Tibial artery (tissue), 4 donors: Measurements from ENCODE around the gene TRMT2A.

ENCODE experiments used
- DNase-seq, 2 donors: peaks; one replicate each; pipeline ENCODE4 v3.0.0-alpha.2; 2019
- H3K27ac ChIP-seq, 2 donors: fragments of 200-600 bp; sonication (generic) in 1 of 2; 1 replicate in 1 of 2; 2 replicates in 1 of 2; pipeline ENCODE4 v1.5.1; 2018 to 2019; ENCODE audit warnings: mild to moderate bottlenecking in 1 of 2
- H3K27me3 ChIP-seq, 2 donors: fragments of 200-600 bp; sonication (generic) in 1 of 2; one replicate each; pipeline versions ENCODE4 v1.5.1 to v1.6.0; 2016 to 2019
- H3K36me3 ChIP-seq, 3 donors: fragments of 200-600 bp; sonication (generic) in 2 of 3; one replicate each; pipeline ENCODE4 v1.5.1; 2016 to 2019; ENCODE audit warnings: mild to moderate bottlenecking in 2 of 3
- H3K4me1 ChIP-seq, 4 donors: fragments of 200-600 bp; sonication (generic) in 2 of 4; 1 replicate in 3 of 4; 2 replicates in 1 of 4; pipeline ENCODE4 v1.5.1; 2016 to 2019
- H3K4me3 ChIP-seq, 2 donors: fragments of 200-600 bp; sonication (generic) in 1 of 2; 1 replicate in 1 of 2; 2 replicates in 1 of 2; pipeline ENCODE4 v1.5.1; 2018 to 2019; ENCODE audit warnings: mild to moderate bottlenecking in 2 of 2
- H3K9me3 ChIP-seq, 3 donors: fragments of 200-600 bp; sonication (generic) in 1 of 3; one replicate each; pipeline ENCODE4 v1.5.1; 2016 to 2019
- CTCF ChIP-seq, 2 experiments: fragments of 200-600 bp in 1 of 2; fragments of 450-650 bp in 1 of 2; IDR thresholded peaks; one replicate each; pipeline ENCODE4 v1.5.1; 2017 to 2019; ENCODE audit warnings: antibody characterized with exemption in 2 of 2, mild to moderate bottlenecking in 1 of 2, moderate library complexity in 1 of 2
- intact Hi-C: fragments of 100-400 bp; cut with DNase I; formaldehyde crosslinking; loops from one replicate; pipeline ENCODE4 v1.15.0; 2023; ENCODE audit warnings: low total_unique reads

Gene TRMT2A

DNA sequence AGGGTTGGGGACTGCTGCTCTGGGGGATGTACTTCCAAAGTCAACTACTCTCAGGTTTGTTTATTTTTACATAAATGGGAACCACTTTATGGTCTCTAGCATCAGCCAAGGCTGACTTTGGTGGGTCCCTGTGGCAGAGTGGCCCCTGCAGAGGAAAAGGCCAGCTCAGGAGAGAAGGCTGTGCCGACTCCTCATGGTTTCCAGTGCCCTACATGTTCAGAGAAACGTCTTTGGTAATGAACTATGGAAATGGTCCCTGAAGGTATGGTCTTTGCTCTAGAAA is 11.5 kb upstream of the TRMT2A start:
- Histone ChIP-seq H3K4me3 (no peak overlapping the region), H3K36me3 (peaks cover 19 to 43% (median 28%) of the 10 kb centered on the region in 3 donors), H3K9me3 (no peaks in the 10 kb centered on the region), H3K27me3 (no peaks in the 10 kb centered on the region), H3K4me1 (peaks cover 0 to 36% (median 22%) of the 10 kb centered on the region in 4 donors), H3K27ac (no peak overlapping the region)
- no peak for DNase-seq
- intact Hi-C loops = no loop called here
- TF ChIP-seq CTCF (IDR thresholded peaks at IDR 0.05) = no peak

DNA sequence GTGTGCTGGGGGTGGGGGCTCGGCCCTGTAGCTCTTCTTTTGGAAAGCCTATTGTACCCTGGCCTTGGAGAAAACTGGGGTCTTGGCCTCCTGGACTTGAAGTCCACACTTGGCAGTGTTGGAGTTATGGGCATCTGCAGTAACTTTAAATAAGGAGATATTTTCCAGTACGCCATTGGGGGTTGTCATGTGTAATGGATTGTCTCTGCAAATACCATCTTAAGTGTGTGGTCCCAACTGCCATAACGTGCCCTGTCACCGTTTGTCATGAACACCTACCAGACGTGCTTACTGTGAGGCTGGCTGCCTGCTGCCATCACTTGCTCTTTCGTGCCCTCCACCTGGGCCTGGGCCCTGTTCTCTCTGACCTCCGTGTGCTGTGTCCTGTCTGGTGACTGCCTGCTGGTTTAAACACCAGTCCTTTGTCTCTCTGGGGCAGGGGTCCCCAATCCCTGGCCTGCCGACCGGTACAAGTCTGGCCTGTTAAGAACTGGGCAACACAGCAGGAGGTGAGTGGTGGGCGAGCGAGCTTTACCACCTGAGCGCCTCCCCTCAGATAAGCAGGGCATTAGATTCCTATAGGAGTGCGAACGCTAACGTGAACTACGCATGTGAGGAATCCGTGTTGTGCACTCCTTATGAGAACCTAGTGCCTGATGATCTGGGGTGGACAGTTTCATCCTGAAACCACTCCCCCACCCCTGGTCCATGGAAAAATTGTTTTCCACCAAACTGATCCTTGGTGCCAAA is 11.0 kb upstream of the TRMT2A start:
- intact Hi-C loops = no loop called here

DNA sequence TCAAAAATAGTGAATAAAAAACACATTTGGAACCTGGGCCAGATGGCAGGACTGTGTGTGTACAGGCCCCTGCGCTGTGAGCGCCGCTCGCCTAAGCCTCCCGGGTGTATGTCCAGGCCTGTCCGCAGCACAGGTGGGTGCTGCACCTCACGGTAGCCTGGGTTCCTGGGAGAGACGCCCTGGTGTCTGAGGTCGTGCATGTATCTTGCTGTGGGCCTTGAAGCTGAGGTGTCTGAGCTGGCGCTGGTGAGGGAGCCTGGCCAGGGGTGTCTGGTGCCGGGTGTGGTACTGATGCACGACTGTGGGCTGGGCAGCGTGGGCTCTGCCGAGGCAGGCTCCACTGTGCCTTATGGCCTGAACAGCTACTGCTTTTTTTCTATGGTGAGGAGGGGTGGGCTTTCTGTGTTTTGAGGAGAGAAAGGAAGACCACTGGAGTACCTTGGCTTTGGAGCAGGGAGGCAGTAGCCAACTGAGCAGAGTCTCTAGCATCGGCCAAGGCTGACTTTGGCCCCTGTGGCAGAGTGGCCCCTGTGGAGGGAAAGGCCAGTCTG is 10.4 kb upstream of the TRMT2A start:
- intact Hi-C loops = no loop called here
- Histone ChIP-seq H3K4me1 (peaks cover 0 to 25% (median 11%) of the 10 kb centered on the region in 4 donors), H3K27ac (no peak overlapping the region), H3K36me3 (peaks cover 19 to 47% (median 33%) of the 10 kb centered on the region in 3 donors), H3K27me3 (no peaks in the 10 kb centered on the region), H3K9me3 (no peaks in the 10 kb centered on the region), H3K4me3 (no peak overlapping the region)
- TF ChIP-seq CTCF (IDR thresholded peaks at IDR 0.05) = no peak
- no peak for DNase-seq

More for the DNA sequence above, 11.0 kb upstream of the TRMT2A start:
- no peak overlapping the region for H3K4me3 ChIP-seq
- no peak for DNase-seq
- no peak for TF ChIP-seq CTCF (IDR thresholded peaks at IDR 0.05)
- H3K9me3 ChIP-seq = no peaks in the 10 kb centered on the region
- H3K27me3 ChIP-seq = no peaks in the 10 kb centered on the region
- peaks cover 19 to 46% (median 31%) of the 10 kb centered on the region in 3 donors for H3K36me3 ChIP-seq
- H3K4me1 ChIP-seq = peaks cover 0 to 31% (median 18%) of the 10 kb centered on the region in 4 donors
- no peak overlapping the region for H3K27ac ChIP-seq

DNA sequence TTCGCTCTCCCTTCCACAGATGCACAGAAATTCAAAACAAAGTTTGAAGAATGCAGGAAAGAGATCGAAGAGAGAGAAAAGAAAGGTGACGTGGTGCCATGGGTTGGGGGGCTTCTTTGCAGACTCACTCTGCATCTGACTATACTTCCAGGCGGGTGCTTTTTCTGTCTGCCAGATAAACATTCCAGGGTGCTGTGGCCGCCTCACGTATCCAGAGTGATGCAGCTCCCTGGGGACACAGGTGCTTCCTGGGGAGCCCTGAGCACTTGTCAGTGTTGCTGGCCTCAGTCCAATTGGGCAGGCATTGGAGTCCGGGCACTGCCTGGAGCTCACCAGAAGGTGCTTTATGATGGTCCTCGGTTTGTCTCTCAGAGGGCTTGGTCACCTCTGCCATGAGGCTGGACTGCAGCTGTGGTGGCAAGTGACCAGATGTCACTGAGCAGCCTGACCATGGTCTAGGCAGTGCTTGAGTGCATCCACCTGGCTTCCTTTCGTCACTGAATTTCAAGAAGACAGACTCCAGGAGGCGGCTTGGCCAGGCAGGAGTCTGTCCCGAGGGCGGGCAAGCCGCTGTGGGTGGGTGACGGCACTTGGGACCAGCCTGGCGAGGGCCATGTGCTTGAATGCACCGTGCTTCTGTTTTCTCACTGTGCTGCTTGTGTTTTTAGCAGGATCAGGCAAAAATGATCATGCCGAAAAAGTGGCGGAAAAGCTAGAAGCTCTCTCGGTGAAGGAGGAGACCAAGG is 9.4 kb upstream of the TRMT2A start:
- intact Hi-C loops = no loop called here

More for the DNA sequence above, 9.4 kb upstream of the TRMT2A start:
- H3K36me3 ChIP-seq = peaks cover 23 to 57% (median 42%) of the 10 kb centered on the region in 3 donors
- no peak for DNase-seq
- H3K9me3 ChIP-seq = no peaks in the 10 kb centered on the region
- TF ChIP-seq CTCF (IDR thresholded peaks at IDR 0.05) = no peak
- H3K4me3 ChIP-seq = no peak overlapping the region
- no peaks in the 10 kb centered on the region for H3K27me3 ChIP-seq
- peaks cover 0 to 28% (median 10%) of the 10 kb centered on the region in 4 donors for H3K4me1 ChIP-seq
- no peak overlapping the region for H3K27ac ChIP-seq
